Neural cell (in vitro differentiated cells): Measurements from ENCODE around the gene TAOK1. TPM values are rescaled to one million over a fixed set of nuclear protein-coding genes. Genes with fewer than 3 reads are reported as not detected.

Experiments used
- H2AFZ ChIP-seq: fragments of 200-600, 300-800 bp; sonication (generic), shearing (Covaris generic); 2 replicates; pipeline ENCODE4 v1.6.0; 2014; ENCODE audit warnings: low read depth, mild to moderate bottlenecking, antibody characterized with exemption, low read length, moderate library complexity
- H3F3A ChIP-seq: fragments of 200-600 bp; shearing (Covaris generic); 2 replicates; pipeline ENCODE4 v1.6.1; 2016; ENCODE audit warnings: mild to moderate bottlenecking, moderate library complexity, mixed read lengths, antibody characterized with exemption, low read length; ENCODE audit not compliant: insufficient read depth, poor library complexity, severe bottlenecking
- H3K27ac ChIP-seq: fragments of 200-600, 300-800 bp; sonication (generic), shearing (Covaris generic); 2 replicates; pipeline ENCODE4 v1.5.1; 2014; ENCODE audit warnings: mild to moderate bottlenecking, low read length, moderate library complexity
- H3K27me3 ChIP-seq: fragments of 300-800, 200-600 bp; sonication (generic), shearing (Covaris generic); 2 replicates; pipeline ENCODE4 v1.6.0; 2014; ENCODE audit warnings: mild to moderate bottlenecking, low read depth, low read length, moderate library complexity; ENCODE audit not compliant: insufficient read depth
- H3K36me3 ChIP-seq: fragments of 300-800, 200-600 bp; sonication (generic), shearing (Covaris generic); 2 replicates; pipeline ENCODE4 v1.5.1; 2014; ENCODE audit warnings: mild to moderate bottlenecking, antibody characterized with exemption, low read length, moderate library complexity; ENCODE audit not compliant: insufficient read depth
- H3K4me2 ChIP-seq: fragments of 300-800, 200-600 bp; sonication (generic), shearing (Covaris generic); 2 replicates; pipeline ENCODE4 v1.6.0; 2014; ENCODE audit warnings: mild to moderate bottlenecking, low read length
- H3K4me3 ChIP-seq: fragments of 300-800, 200-600 bp; sonication (generic), shearing (Covaris generic); 2 replicates; pipeline ENCODE4 v1.5.1; 2014; ENCODE audit warnings: mild to moderate bottlenecking, low read length, moderate library complexity
- H3K79me2 ChIP-seq: fragments of 200-600 bp; shearing (Covaris generic); replicated peaks from 2 replicates; pipeline ENCODE4 v1.6.0; 2014; ENCODE audit warnings: mild to moderate bottlenecking, low read length, moderate library complexity; ENCODE audit not compliant: insufficient read depth
- H3K9ac ChIP-seq: fragments of 300-800, 200-600 bp; sonication (generic), shearing (Covaris generic); 2 replicates; pipeline ENCODE4 v1.6.1; 2016; ENCODE audit warnings: mild to moderate bottlenecking, low read length, mixed read lengths
- H3K9me2 ChIP-seq: fragments of 200-600 bp; shearing (Covaris generic); 2 replicates; pipeline ENCODE4 v1.6.1; 2016; ENCODE audit warnings: mild to moderate bottlenecking, low read length, mixed read lengths; ENCODE audit not compliant: insufficient read depth
- H3K9me3 ChIP-seq: fragments of 200-600, 300-800 bp; sonication (generic), shearing (Covaris generic); 2 replicates; pipeline ENCODE4 v1.6.1; 2016; ENCODE audit warnings: mild to moderate bottlenecking, mixed run types, low read length, moderate library complexity, mixed read lengths
- H4K20me1 ChIP-seq: fragments of 200-600 bp; shearing (Covaris generic); 2 replicates; pipeline ENCODE4 v1.6.1; 2016; ENCODE audit warnings: mild to moderate bottlenecking, mixed run types; ENCODE audit not compliant: insufficient read depth
- EP300 ChIP-seq: fragments of 450-650 bp; conservative IDR thresholded peaks from 2 replicates; pipeline ENCODE4 v1.6.1; 2014; ENCODE audit warnings: antibody characterized with exemption, mild to moderate bottlenecking, moderate library complexity; ENCODE audit not compliant: poor library complexity, severe bottlenecking
- EZH2 ChIP-seq: fragments of 200-600, 300-800 bp; shearing (Covaris generic), sonication (generic); IDR thresholded peaks from 2 replicates; pipeline ENCODE4 v1.6.1; 2014; ENCODE audit warnings: antibody characterized with exemption, low read length, borderline replicate concordance, mild to moderate bottlenecking; ENCODE audit not compliant: insufficient read depth, poor library complexity, severe bottlenecking
- MXI1 ChIP-seq: fragments of 450-650 bp; conservative IDR thresholded peaks from 2 replicates; pipeline ENCODE4 v1.6.1; 2014; ENCODE audit warnings: antibody characterized with exemption, mild to moderate bottlenecking; ENCODE audit not compliant: poor library complexity, severe bottlenecking
- POLR2AphosphoS5 ChIP-seq: IDR thresholded peaks from 2 replicates; pipeline ENCODE4 v1.6.1; 2012
- RAD21 ChIP-seq: fragments of 450-650 bp; conservative IDR thresholded peaks from 2 replicates; pipeline ENCODE4 v1.6.1; 2014; ENCODE audit warnings: antibody characterized with exemption, mild to moderate bottlenecking, moderate library complexity
- SMC3 ChIP-seq: fragments of 450-650 bp; conservative IDR thresholded peaks from 2 replicates; pipeline ENCODE4 v1.6.1; 2014; ENCODE audit warnings: antibody characterized with exemption, mild to moderate bottlenecking, moderate library complexity; ENCODE audit not compliant: poor library complexity
- TAF1 ChIP-seq: IDR thresholded peaks from 2 replicates; pipeline ENCODE4 v1.6.1; 2012; ENCODE audit warnings: low read depth
- polyA plus RNA-seq: library from polyadenylated mRNA; depleted of rRNA; stranded (reverse); fragments of >200 nt; gene quantifications from 2 replicates; pipeline ENCODE4 v1.2.3, GENCODE V29; 2014
- TF ChIP-seq, protein P1 (sequence below): IDR thresholded peaks from 2 replicates; pipeline ENCODE4 v1.6.1; 2012; ENCODE audit warnings: borderline replicate concordance
- TF ChIP-seq, protein P2 (sequence below): fragments of 450-650 bp; IDR thresholded peaks from 2 replicates; pipeline ENCODE4 v1.5.1; 2014; ENCODE audit warnings: antibody characterized with exemption, mild to moderate bottlenecking, moderate library complexity; ENCODE audit not compliant: poor library complexity, severe bottlenecking

TAOK1 gene
- polyA plus RNA-seq, 1 donor from 2014 or later: 53.2 TPM

DNA sequence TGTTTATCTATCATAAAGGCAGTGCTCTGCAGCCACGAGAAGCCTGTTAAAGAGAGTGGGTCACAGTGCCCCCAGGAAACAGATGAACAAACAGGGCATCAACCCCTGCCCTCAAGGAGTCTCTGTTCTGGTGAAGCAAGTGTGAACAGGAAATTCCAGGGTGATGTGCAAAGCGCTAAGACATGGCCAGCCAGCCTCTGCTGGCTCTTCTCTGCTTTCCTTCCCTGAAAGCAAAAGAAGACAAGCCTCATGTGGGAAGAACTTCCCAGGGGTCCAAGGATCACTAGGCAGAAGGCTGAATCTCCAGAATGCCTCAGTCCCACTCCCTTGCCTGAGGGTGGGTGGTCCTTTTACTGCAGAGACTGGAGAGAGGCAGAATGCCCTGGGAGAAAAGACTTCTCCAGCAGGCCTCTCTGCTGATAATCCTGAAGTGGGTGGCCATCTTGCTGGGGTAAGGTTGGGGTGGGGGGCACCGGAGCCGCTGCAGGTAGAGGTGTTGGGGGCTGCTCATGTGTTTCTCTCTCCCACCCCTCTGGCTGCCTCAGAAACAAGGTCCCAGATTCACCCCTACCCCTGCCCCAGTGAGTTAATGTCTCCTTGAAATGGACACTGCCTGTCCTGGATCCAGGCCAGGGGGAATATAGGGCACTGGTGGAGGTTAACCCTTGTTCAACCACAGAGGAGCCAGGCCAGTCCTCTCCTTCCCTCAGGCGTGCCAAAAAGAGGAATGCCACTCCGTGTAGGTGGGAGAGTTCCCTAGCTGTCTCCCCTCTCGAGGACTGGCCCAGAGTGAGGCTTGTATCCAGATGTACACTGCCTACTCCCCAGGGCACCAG, 205.2 kb downstream of the TAOK1 start:
- H3K4me2 ChIP-seq: peak overlapping the region; percentile 91
- H4K20me1 ChIP-seq: peaks cover 11% of the 10 kb centered on the region
- no peak for TF ChIP-seq EZH2
- TF ChIP-seq SMC3: no peak
- no peak for TF ChIP-seq MXI1
- no peak for TF ChIP-seq EP300
- TF ChIP-seq, protein P1, sequence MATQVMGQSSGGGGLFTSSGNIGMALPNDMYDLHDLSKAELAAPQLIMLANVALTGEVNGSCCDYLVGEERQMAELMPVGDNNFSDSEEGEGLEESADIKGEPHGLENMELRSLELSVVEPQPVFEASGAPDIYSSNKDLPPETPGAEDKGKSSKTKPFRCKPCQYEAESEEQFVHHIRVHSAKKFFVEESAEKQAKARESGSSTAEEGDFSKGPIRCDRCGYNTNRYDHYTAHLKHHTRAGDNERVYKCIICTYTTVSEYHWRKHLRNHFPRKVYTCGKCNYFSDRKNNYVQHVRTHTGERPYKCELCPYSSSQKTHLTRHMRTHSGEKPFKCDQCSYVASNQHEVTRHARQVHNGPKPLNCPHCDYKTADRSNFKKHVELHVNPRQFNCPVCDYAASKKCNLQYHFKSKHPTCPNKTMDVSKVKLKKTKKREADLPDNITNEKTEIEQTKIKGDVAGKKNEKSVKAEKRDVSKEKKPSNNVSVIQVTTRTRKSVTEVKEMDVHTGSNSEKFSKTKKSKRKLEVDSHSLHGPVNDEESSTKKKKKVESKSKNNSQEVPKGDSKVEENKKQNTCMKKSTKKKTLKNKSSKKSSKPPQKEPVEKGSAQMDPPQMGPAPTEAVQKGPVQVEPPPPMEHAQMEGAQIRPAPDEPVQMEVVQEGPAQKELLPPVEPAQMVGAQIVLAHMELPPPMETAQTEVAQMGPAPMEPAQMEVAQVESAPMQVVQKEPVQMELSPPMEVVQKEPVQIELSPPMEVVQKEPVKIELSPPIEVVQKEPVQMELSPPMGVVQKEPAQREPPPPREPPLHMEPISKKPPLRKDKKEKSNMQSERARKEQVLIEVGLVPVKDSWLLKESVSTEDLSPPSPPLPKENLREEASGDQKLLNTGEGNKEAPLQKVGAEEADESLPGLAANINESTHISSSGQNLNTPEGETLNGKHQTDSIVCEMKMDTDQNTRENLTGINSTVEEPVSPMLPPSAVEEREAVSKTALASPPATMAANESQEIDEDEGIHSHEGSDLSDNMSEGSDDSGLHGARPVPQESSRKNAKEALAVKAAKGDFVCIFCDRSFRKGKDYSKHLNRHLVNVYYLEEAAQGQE: no peak
- TF ChIP-seq, protein P2, sequence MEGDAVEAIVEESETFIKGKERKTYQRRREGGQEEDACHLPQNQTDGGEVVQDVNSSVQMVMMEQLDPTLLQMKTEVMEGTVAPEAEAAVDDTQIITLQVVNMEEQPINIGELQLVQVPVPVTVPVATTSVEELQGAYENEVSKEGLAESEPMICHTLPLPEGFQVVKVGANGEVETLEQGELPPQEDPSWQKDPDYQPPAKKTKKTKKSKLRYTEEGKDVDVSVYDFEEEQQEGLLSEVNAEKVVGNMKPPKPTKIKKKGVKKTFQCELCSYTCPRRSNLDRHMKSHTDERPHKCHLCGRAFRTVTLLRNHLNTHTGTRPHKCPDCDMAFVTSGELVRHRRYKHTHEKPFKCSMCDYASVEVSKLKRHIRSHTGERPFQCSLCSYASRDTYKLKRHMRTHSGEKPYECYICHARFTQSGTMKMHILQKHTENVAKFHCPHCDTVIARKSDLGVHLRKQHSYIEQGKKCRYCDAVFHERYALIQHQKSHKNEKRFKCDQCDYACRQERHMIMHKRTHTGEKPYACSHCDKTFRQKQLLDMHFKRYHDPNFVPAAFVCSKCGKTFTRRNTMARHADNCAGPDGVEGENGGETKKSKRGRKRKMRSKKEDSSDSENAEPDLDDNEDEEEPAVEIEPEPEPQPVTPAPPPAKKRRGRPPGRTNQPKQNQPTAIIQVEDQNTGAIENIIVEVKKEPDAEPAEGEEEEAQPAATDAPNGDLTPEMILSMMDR: no peak
- no peak for TF ChIP-seq TAF1
- no peak for TF ChIP-seq POLR2AphosphoS5
- no peak for TF ChIP-seq RAD21
- H3F3A ChIP-seq: peaks cover 2% of the 10 kb centered on the region
- H3K9ac ChIP-seq: no peak overlapping the region
- no peaks in the 10 kb centered on the region for H3K27me3 ChIP-seq
- peaks cover 39% of the 10 kb centered on the region for H3K79me2 ChIP-seq
- H2AFZ ChIP-seq: no peak overlapping the region
- no peaks in the 10 kb centered on the region for H3K9me2 ChIP-seq
- no peaks in the 10 kb centered on the region for H3K36me3 ChIP-seq
- H3K27ac ChIP-seq: no peak overlapping the region
- H3K9me3 ChIP-seq: no peaks in the 10 kb centered on the region
- H3K4me3 ChIP-seq: peak overlapping the region; percentile 91

DNA sequence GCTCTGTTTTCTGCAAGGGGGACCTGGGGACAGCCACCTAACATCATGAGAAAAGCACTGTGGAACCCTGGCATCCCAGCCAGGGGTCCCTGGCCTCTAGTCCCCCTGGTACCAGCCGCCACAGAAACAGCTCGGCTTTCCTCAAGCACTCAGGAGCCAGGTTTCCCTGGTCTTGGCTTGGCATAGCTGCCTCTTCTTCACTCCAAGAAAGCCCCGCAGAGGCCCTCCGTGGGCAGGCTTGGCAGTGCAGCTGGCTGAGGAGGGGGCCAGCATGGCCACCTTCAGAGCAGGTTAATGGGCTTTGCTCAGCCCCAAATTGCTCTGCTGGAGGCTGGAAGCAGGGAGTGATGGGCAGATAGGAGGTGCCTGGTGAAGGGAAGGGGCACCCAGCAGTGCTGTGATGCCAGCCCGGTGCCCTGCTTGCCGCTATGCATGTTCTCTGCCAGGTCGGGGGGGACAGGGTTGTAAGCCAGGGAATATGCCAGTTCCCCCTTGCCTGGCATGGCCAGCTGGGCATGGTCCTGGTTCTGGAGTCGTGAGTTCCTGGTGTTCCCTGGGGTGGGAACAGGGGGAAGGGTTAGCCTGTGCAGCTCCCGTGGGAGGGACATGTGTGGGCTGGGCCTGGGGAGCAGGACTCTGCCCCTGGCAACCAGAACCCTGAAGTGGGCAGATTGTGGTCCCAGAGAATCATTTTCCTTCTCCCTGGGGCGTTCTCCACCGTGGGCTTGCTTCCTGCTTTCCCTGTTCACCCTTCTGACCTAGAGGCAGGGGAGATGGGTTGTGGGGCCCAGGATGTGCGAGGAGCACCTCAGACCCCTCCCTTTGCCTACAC, 206.0 kb downstream of the TAOK1 start:
- no peaks in the 10 kb centered on the region for H3K27me3 ChIP-seq
- H3K27ac ChIP-seq: no peak overlapping the region
- TF ChIP-seq, protein P2: no peak
- TF ChIP-seq EZH2: no peak
- no peak for TF ChIP-seq EP300
- no peak for TF ChIP-seq RAD21
- no peak for TF ChIP-seq MXI1
- TF ChIP-seq TAF1: no peak
- TF ChIP-seq, protein P1: no peak
- TF ChIP-seq SMC3: no peak
- no peak for TF ChIP-seq POLR2AphosphoS5
- no peak overlapping the region for H3K9ac ChIP-seq
- H3K79me2 ChIP-seq: peaks cover 39% of the 10 kb centered on the region
- no peak overlapping the region for H3K4me2 ChIP-seq
- no peaks in the 10 kb centered on the region for H3K9me2 ChIP-seq
- H2AFZ ChIP-seq: no peak overlapping the region
- peak overlapping the region; percentile 91 for H3K4me3 ChIP-seq
- H3K9me3 ChIP-seq: no peaks in the 10 kb centered on the region
- no peaks in the 10 kb centered on the region for H3K36me3 ChIP-seq
- H4K20me1 ChIP-seq: peaks cover 11% of the 10 kb centered on the region
- peaks cover 2% of the 10 kb centered on the region for H3F3A ChIP-seq
